ENCODE data around the gene BICC1. TPM values are rescaled to one million over a fixed set of nuclear protein-coding genes. Genes with fewer than 3 reads are reported as not detected.

Gene BICC1
- total RNA-seq, 2 donors from 2014 or later, result 0.27 to 0.40 TPM

DNA sequence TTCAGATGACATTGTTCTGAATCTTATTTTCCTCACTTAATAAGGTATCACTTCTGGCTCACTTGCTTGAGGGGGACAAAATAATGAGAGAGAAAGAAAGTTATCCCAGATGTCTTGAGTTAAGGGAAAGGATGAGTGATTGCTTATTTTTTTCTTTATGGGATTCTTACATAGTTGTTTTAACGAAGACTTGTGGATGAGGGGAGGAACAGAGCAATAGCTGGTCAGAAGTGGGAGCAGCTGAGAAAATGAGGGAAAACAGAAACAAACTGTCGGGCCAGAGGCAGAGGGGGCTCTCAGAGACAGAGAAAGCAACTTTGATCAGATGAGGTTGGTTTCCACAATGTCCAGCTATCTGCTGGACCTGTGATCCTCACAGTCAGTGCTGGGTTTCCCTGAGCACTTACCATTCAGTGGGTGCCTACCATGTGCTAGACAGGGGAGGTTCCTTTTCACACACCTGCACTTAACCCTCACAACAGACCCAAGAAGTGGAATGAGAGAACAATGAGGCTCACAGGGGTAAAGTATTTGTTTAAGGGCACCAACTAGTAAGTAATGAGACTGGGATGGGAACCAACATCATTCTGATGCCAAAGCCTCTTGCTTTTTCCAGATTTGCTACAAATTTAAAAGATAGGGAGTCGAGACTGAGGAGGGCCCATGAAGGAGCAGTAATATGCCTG lies 64.2 kb downstream of the BICC1 start:
- Mint-ChIP-seq H3K36me3 (ENCODE audit: low read depth) (no peaks in the 10 kb centered on the region), H3K4me1 (peaks cover 29% of the 10 kb centered on the region), H3K27me3 (ENCODE audit: insufficient read depth) (peaks cover 8% of the 10 kb centered on the region), H3K27ac (no peak overlapping the region), H3K9me3 (peaks cover 1% of the 10 kb centered on the region), H3K4me3 (no peak overlapping the region)
- Histone ChIP-seq H3K4me3 (ENCODE audit: low read length) (peak overlapping the region; percentile 46), H3K27me3 (ENCODE audit: control insufficient read depth, insufficient read depth, low read length, poor library complexity, severe bottlenecking) (no peaks in the 10 kb centered on the region), H3K27ac (ENCODE audit: low read depth, low read length) (peak overlapping the region; percentile 38), H3K4me1 (ENCODE audit: control insufficient read depth, insufficient read depth, low read length) (peaks cover 13% of the 10 kb centered on the region), H3K9ac (ENCODE audit: extremely low read depth, low read length, poor library complexity, severe bottlenecking) (no peak overlapping the region), H3K9me3 (ENCODE audit: control insufficient read depth, low read length) (no peaks in the 10 kb centered on the region), H3K36me3 (ENCODE audit: control insufficient read depth, insufficient read depth, low read length) (no peaks in the 10 kb centered on the region)
- 78 to 82% methylated on average over 3 of the region's 3 CpGs for WGBS, 2 experiments (ENCODE audit: insufficient coverage in 1 of 2, insufficient read length in 1 of 2)
- TF ChIP-seq, protein P1, sequence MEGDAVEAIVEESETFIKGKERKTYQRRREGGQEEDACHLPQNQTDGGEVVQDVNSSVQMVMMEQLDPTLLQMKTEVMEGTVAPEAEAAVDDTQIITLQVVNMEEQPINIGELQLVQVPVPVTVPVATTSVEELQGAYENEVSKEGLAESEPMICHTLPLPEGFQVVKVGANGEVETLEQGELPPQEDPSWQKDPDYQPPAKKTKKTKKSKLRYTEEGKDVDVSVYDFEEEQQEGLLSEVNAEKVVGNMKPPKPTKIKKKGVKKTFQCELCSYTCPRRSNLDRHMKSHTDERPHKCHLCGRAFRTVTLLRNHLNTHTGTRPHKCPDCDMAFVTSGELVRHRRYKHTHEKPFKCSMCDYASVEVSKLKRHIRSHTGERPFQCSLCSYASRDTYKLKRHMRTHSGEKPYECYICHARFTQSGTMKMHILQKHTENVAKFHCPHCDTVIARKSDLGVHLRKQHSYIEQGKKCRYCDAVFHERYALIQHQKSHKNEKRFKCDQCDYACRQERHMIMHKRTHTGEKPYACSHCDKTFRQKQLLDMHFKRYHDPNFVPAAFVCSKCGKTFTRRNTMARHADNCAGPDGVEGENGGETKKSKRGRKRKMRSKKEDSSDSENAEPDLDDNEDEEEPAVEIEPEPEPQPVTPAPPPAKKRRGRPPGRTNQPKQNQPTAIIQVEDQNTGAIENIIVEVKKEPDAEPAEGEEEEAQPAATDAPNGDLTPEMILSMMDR (conservative IDR thresholded peaks at IDR 0.05), result no peak
- peak; percentile 52 for DNase-seq

DNA sequence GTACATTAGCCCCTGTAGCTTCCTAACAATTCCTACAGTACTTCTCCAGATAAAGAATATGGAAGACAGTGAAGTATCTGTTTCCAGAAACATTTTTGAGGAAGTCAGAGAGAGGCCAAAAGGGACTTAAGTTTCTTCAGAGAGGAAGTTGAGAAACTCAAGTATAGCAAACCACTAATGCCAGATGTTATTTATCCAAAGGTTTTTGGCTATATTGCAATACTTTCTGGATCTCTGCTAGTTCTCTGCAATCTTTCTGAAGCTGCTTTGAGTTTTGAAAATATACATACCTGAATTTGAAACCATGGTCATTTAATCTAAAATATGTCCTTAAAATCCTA lies 64.7 kb downstream of the BICC1 start:
- peaks cover under 1% of the 10 kb centered on the region for H3K9me3 ChIP-seq (ENCODE audit: control insufficient read depth, low read length)
- Mint-ChIP-seq H3K4me1 (peaks cover 29% of the 10 kb centered on the region), H3K36me3 (ENCODE audit: low read depth) (no peaks in the 10 kb centered on the region), H3K27ac (no peak overlapping the region), H3K27me3 (ENCODE audit: insufficient read depth) (peaks cover 8% of the 10 kb centered on the region), H3K4me3 (no peak overlapping the region), H3K9me3 (no peaks in the 10 kb centered on the region)
- DNase-seq, result no peak
- peaks cover 13% of the 10 kb centered on the region for H3K4me1 ChIP-seq (ENCODE audit: control insufficient read depth, insufficient read depth, low read length)
- TF ChIP-seq, protein P1 (conservative IDR thresholded peaks at IDR 0.05), result no peak
- H3K4me3 ChIP-seq (ENCODE audit: low read length), result no peak overlapping the region
- no peaks in the 10 kb centered on the region for H3K27me3 ChIP-seq (ENCODE audit: control insufficient read depth, insufficient read depth, low read length, poor library complexity, severe bottlenecking)
- no peak overlapping the region for H3K27ac ChIP-seq (ENCODE audit: low read depth, low read length)
- H3K36me3 ChIP-seq (ENCODE audit: control insufficient read depth, insufficient read depth, low read length), result no peaks in the 10 kb centered on the region
- no peak overlapping the region for H3K9ac ChIP-seq (ENCODE audit: extremely low read depth, low read length, poor library complexity, severe bottlenecking)

DNA sequence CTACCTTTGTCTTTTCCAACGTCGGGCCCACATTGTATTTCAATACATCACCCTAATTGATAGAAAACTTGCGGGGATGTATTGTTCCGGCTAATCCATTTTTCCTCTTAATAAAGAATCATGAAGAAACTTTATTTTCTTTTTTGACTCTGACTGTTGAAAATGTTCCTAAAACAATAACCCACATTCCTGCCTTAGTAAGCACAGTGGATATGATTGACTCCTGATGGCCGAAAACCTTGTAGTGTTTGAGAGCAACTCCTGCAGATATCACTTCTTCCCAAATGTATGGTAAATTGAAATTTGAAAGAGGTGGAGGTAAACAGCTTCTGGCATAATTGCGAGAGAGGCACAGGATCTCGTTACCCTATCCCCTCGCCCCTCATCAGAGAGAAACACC lies 65.7 kb downstream of the BICC1 start:
- no peak for DNase-seq
- H3K4me3 Mint-ChIP-seq, result no peak overlapping the region
- Histone ChIP-seq H3K36me3 (ENCODE audit: control insufficient read depth, insufficient read depth, low read length) (no peaks in the 10 kb centered on the region), H3K9me3 (ENCODE audit: control insufficient read depth, low read length) (peaks cover 4% of the 10 kb centered on the region), H3K4me3 (ENCODE audit: low read length) (no peak overlapping the region), H3K27ac (ENCODE audit: low read depth, low read length) (no peak overlapping the region), H3K9ac (ENCODE audit: extremely low read depth, low read length, poor library complexity, severe bottlenecking) (no peak overlapping the region), H3K4me1 (ENCODE audit: control insufficient read depth, insufficient read depth, low read length) (peaks cover 13% of the 10 kb centered on the region), H3K27me3 (ENCODE audit: control insufficient read depth, insufficient read depth, low read length, poor library complexity, severe bottlenecking) (no peaks in the 10 kb centered on the region)
- H3K27me3 Mint-ChIP-seq (ENCODE audit: insufficient read depth), result peaks cover 8% of the 10 kb centered on the region
- H3K27ac Mint-ChIP-seq, result no peak overlapping the region
- no peaks in the 10 kb centered on the region for H3K36me3 Mint-ChIP-seq (ENCODE audit: low read depth)
- 96 to 100% methylated on average over 6 to 8 of the region's 8 CpGs for WGBS, 2 experiments (ENCODE audit: insufficient coverage in 1 of 2, insufficient read length in 1 of 2)
- H3K9me3 Mint-ChIP-seq, result no peaks in the 10 kb centered on the region
- peaks cover 29% of the 10 kb centered on the region for H3K4me1 Mint-ChIP-seq
- TF ChIP-seq, protein P1 (conservative IDR thresholded peaks at IDR 0.05), result no peak

Measured in endodermal cell (in vitro differentiated cells).